ENCODE measurements around the gene TAF12.
A peak's percentile ranks its signal among the peaks of the same experiment; 100 is the strongest.
"Not testable (repeated sequence)": the region's sequence is repeated elsewhere in the genome, so short reads cannot be mapped to it uniquely, and the experiment has no call there.

TAF12 gene

DNA sequence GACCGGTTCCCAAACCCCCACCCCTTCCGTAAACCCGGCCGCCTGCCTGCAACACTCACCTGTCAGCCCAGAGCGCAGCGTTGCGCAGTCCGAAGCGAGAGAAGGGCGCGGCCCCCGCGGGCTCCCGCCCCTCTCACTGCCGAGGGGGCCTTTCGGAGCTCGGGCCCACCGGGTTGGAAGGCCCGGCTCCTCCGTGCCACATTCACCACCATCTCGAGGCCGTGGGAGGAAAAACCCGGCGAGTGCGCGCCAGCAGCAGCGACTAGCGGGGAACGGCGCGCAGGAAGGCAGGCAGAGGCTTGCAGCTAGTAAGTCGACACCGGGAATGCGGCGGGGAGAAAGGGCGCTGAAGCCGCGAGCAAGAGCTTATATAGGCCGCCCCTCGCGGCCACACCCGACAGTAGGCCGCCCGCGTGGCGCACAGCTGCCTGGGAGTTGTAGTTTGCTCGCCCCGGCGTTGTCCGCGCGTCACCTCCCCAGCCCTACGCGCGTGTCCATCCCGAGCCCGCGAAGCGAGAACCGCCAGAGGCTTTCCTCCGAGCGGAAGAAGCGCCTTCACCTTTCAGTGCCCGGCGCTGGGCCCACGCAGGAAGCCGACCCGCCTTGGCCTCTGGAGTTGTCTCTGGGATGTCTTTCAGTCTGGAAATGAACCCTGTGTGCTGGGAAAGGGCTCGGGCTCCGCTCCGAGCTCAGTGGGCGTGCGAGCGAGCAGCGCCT, 61.2 kb downstream of the TAF12 start:
- DNase-seq (ENCODE audit: low spot score): peak; percentile 94

DNA sequence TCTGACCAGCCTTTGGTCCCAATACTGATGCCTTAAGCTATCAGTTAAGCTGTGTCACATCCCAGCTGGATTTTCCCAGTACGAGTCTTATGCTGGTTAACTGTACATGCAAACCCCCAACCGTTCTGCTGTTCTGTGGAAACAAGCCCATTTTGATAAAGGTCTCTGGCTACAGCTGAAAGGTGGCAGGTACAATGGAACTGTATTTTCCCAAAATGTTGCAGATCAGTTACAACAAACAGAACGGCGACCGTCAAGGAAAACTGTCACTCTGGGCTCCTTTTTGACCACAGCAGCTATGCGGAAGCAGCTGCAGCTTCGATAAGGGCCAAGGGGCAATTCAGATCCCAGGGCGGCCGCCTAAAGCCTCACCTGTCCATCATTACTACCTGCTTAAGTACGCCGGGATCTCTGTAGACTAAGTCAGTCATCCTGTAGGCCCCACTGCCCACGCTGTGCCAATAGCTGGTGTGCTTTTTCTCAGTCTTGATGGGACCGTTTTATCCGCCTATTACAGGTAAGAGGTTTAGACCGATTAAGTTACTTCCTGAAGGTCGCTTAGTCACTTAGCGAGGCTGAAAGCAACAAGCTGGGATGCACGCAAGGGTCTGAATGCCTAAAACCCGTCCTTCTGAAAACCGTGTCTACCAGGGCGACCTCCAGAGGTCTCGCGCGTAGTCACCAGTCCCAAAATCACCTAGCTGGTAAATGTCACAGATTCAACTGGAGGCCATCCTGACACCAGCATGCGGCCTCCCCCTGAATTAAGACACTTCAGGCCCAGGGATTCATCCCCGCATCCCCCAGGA, 61.9 kb downstream of the TAF12 start:
- DNase-seq (ENCODE audit: low spot score): peak; percentile 39

- DNase-seq (ENCODE audit: low spot score): no peak
These were observed 63.5 kb downstream of the TAF12 start for GRCh38 chr1:28579401-28579800.

- DNase-seq (ENCODE audit: low spot score): no peak
These were observed 64.1 kb downstream of the TAF12 start for GRCh38 chr1:28578696-28579218.

GRCh38 chr1:28577738-28578536, 64.9 kb downstream of the TAF12 start:
- no peak for DNase-seq (ENCODE audit: low spot score)

- DNase-seq (ENCODE audit: low spot score): no peak
These were observed 65.7 kb downstream of the TAF12 start for GRCh38 chr1:28577052-28577678.

- DNase-seq (ENCODE audit: low spot score): no peak
These were observed 69.3 kb downstream of the TAF12 start for GRCh38 chr1:28573564-28573963.

GRCh38 chr1:28572891-28573290, 70.0 kb downstream of the TAF12 start:
- DNase-seq (ENCODE audit: low spot score): not testable (repeated sequence)

DNA sequence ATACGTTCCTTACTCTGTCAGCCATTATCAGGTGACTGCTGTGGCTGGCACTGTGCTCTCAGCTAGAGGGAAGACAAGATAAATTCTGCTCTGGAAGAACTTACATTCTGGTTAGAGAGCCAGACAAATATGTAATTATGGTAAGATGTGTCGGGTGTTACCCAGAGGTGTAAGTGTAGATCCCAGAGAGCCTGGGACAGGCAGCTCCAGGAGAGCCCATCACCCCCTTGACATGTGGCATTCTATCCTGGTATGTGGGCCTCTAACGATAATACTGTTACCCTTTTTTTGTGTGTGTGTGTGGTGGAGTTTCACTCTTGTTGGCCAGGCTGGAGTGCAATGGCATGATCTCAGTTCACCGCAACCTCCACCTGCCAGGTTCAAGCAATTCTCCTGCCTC, 71.0 kb downstream of the TAF12 start:
- no peak for DNase-seq (ENCODE audit: low spot score)

DNA sequence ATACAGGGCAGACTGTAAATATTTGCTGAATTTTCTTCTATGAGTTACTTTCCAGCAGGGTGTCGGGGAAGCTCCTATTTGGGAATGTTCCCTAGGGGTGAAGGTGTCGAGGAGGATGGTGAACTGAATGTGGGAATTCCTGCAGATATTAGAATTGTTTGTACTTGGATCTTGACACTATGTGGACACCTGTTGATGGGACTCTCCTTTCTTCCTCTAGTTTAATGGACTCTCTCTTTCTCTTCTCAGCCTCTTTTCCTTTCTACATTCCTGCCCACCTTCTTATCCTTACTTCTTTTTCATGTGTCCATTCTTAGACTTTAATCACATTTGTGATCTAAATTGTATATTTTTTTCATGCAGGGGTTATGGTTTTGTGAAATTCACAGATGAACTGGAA, 75.9 kb downstream of the TAF12 start:
- no peak for DNase-seq (ENCODE audit: low spot score)

DNA sequence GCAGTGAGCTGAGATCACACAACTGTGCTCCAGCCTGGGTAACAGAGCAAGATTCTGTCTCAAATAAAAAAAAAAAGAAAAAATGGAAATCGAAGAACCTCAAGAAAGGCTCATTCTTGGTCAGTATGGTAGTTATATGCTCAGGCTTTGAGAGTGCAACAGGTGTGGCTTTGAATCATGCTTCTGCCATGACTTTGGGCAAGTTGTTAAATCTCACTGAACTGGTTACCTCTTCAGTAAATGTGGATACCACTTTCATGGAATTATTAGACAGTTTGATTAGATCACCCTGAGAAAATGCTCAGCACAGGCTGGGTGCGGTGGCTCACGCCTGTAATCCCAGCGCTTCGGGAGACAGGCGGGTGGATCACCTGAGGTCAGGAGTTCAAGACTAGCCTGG, 77.1 kb downstream of the TAF12 start:
- DNase-seq (ENCODE audit: low spot score): no peak

GRCh38 chr1:28565040-28565439, 77.8 kb downstream of the TAF12 start:
- DNase-seq (ENCODE audit: low spot score): no peak

- no peak for DNase-seq (ENCODE audit: low spot score)
These were observed 78.6 kb downstream of the TAF12 start for GRCh38 chr1:28564310-28564709.

GRCh38 chr1:28560886-28561285, 82.0 kb downstream of the TAF12 start:
- DNase-seq (ENCODE audit: low spot score): no peak

All from putamen (tissue), 1 donor.